Measurements from ENCODE around the gene DDX43.
"Not testable (repeated sequence)": the region's sequence is repeated elsewhere in the genome, so short reads cannot be mapped to it uniquely, and the experiment has no call there.

Gene DDX43

GRCh38 chr6:73394577-73395354 lies at the start of gene DDX43:
TSS of gene DDX43 (plus strand) at chr6:73394828. CDS start at chr6:73394906, 78 bp downstream.
- intact Hi-C loops (cut with DNase I), result no loop called here
- DNase-seq, result peak in 1 of 10 donors; percentile 14

- intact Hi-C loops (cut with DNase I), result no loop called here
- no peak for DNase-seq
Observed at GRCh38 chr6:73348550-73349204, 46.0 kb upstream of the DDX43 start.

- intact Hi-C loops (cut with DNase I), result no loop called here
Observed at GRCh38 chr6:73349311-73349710, 45.3 kb upstream of the DDX43 start.

GRCh38 chr6:73353636-73354593 lies 40.7 kb upstream of the DDX43 start, which contains the start of gene DPPA5:
TSS of gene DPPA5 (minus strand) at chr6:73354276. CDS start at chr6:73354225, 51 bp downstream.
- intact Hi-C loops (cut with DNase I), result no loop called here
- no peak for DNase-seq

More at GRCh38 chr6:73349311-73349710, 45.3 kb upstream of the DDX43 start:
- DNase-seq, result no peak

- no peak for DNase-seq
Observed at GRCh38 chr6:73362358-73362757, 32.3 kb upstream of the DDX43 start, which contains the start of gene KHDC3L. TSS of gene KHDC3L (plus strand) at chr6:73362658. CDS start at chr6:73362730, 72 bp downstream.

GRCh38 chr6:73362869-73363536 lies 31.6 kb upstream of the DDX43 start:
- intact Hi-C loops (cut with DNase I), result no loop called here
- DNase-seq, result no peak

More at GRCh38 chr6:73362358-73362757, 32.3 kb upstream of the DDX43 start, which contains the start of gene KHDC3L:
- intact Hi-C loops (cut with DNase I), result no loop called here

GRCh38 chr6:73363537-73363875 lies 31.1 kb upstream of the DDX43 start:
- peak in 1 of 10 donors; percentile 82 for DNase-seq
- intact Hi-C loops (cut with DNase I), result no loop called here

- DNase-seq, result peak in 1 of 10 donors; percentile 48
- intact Hi-C loops (cut with DNase I), result no loop called here
Observed at GRCh38 chr6:73364121-73364520, 30.5 kb upstream of the DDX43 start.

GRCh38 chr6:73364549-73364948 lies 30.1 kb upstream of the DDX43 start:
- intact Hi-C loops (cut with DNase I), result no loop called here
- no peak for DNase-seq

- intact Hi-C loops (cut with DNase I), result no loop called here
- DNase-seq, result peak in 1 of 10 donors; percentile 45
Observed at GRCh38 chr6:73367761-73368355, 26.8 kb upstream of the DDX43 start.

GRCh38 chr6:73368675-73369074 lies 26.0 kb upstream of the DDX43 start:
- intact Hi-C loops (cut with DNase I), result no loop called here

GRCh38 chr6:73369157-73369556 lies 25.5 kb upstream of the DDX43 start:
- peak in 1 of 10 donors; percentile 51 for DNase-seq
- intact Hi-C loops (cut with DNase I), result no loop called here

More at GRCh38 chr6:73368675-73369074, 26.0 kb upstream of the DDX43 start:
- peak in 1 of 10 donors; percentile 7 for DNase-seq

GRCh38 chr6:73369563-73369962 lies 25.1 kb upstream of the DDX43 start, which contains the start of gene OOEP:
TSS of gene OOEP (minus strand) at chr6:73369897. CDS start at chr6:73369792, 105 bp downstream.
- intact Hi-C loops (cut with DNase I), result no loop called here
- no peak for DNase-seq

- intact Hi-C loops (cut with DNase I), result no loop called here
- DNase-seq, result no peak
Observed at GRCh38 chr6:73371984-73372383, 22.6 kb upstream of the DDX43 start.

- intact Hi-C loops (cut with DNase I), result no loop called here
- DNase-seq, result no peak
Observed at GRCh38 chr6:73372516-73372915, 22.1 kb upstream of the DDX43 start.

- DNase-seq, result no peak
- intact Hi-C loops (cut with DNase I), result no loop called here
Observed at GRCh38 chr6:73375216-73375615, 19.4 kb upstream of the DDX43 start.

GRCh38 chr6:73377225-73377624 lies 17.4 kb upstream of the DDX43 start:
- no peak for DNase-seq
- intact Hi-C loops (cut with DNase I), result no loop called here

GRCh38 chr6:73381531-73381930 lies 13.1 kb upstream of the DDX43 start:
- DNase-seq; intact Hi-C loops (cut with DNase I): not testable (repeated sequence)

GRCh38 chr6:73382462-73383113 lies 12.0 kb upstream of the DDX43 start:
- intact Hi-C loops (cut with DNase I), result no loop called here
- DNase-seq, result no peak
